Left cardiac atrium (tissue), 4 donors: ENCODE data around the gene DPYSL4. TPM values are rescaled to one million over a fixed set of nuclear protein-coding genes. Genes with fewer than 3 reads are reported as not detected.

Experiments
- ATAC-seq, 2 donors: fragments of 200-7000 bp; cut with Tn5 transposase; one replicate each; pipeline ENCODE4 v1.9.1; 2020; ENCODE audit warnings: mild to moderate bottlenecking in 2 of 2, moderate library complexity in 2 of 2
- DNase-seq: peaks from one replicate; pipeline ENCODE4 v3.0.0-alpha.2; 2020
- intact Hi-C, 2 donors: fragments of 100-400 bp; cut with DNase I; formaldehyde crosslinking; loops; one replicate each; pipeline versions ENCODE4 v1.14.1 to v1.15.1; 2022 to 2023
- total RNA-seq, 2 donors: library from RNA; stranded (reverse); fragmentation: NEBNext Ultra II Directional; extraction: Animal tissue kit (Norgen Biotek cat#: 25700); gene quantifications; one replicate each; pipeline ENCODE4 v1.2.1, GENCODE V29; 2021
- donor health status: DM: no; HTN: yes; CAD: no.
- donor health status: DM: no; HTN: yes; CAD: no; lungs with severe emphysema.
- donor health status: DM: yes; HTN: yes; CAD: no.
- donor health status: Dilated cardiomyopathy.

The DPYSL4 gene
- total RNA-seq, 2 donors from 2014 or later, result 1.4 to 9.9 TPM

GRCh38 chr10:132200344-132201110, 13.8 kb downstream of the DPYSL4 start:
- DNase-seq, result no peak
- no peak for ATAC-seq
- intact Hi-C loops, result no loop called here

- intact Hi-C loops, result no loop called here
- ATAC-seq, result no peak
- DNase-seq, result no peak
Observed at GRCh38 chr10:132201111-132201969, 14.6 kb downstream of the DPYSL4 start.

- ATAC-seq (no peak), DNase-seq (no peak)
- intact Hi-C loops, result no loop called here
Observed at GRCh38 chr10:132202070-132202970, 15.6 kb downstream of the DPYSL4 start.

- DNase-seq (peak; percentile 21), ATAC-seq (no peak)
- intact Hi-C loops, result no loop called here
Observed at GRCh38 chr10:132203256-132204077, 16.7 kb downstream of the DPYSL4 start.

GRCh38 chr10:132204078-132204780, 17.5 kb downstream of the DPYSL4 start:
- DNase-seq, result peak; percentile 12
- ATAC-seq, result no peak
- intact Hi-C loops, result no loop called here

GRCh38 chr10:132204781-132205473, 18.2 kb downstream of the DPYSL4 start:
- DNase-seq (peak; percentile 11), ATAC-seq (no peak)
- intact Hi-C loops, result no loop called here

- DNase-seq (peak; percentile 10), ATAC-seq (no peak)
- intact Hi-C loops, result no loop called here
Observed at GRCh38 chr10:132205650-132206376, 19.1 kb downstream of the DPYSL4 start.

- intact Hi-C loops, result no loop called here
- peak; percentile 19 for DNase-seq
Observed at GRCh38 chr10:132206377-132206745, 19.6 kb downstream of the DPYSL4 start.

GRCh38 chr10:132206806-132207535, 20.2 kb downstream of the DPYSL4 start:
- DNase-seq (peak; percentile 15), ATAC-seq (no peak)
- intact Hi-C loops, result no loop called here

More at GRCh38 chr10:132206377-132206745, 19.6 kb downstream of the DPYSL4 start:
- no peak for ATAC-seq

GRCh38 chr10:132207536-132208461, 21.1 kb downstream of the DPYSL4 start:
- DNase-seq (peak; percentile 21), ATAC-seq (no peak)
- intact Hi-C loops, result no loop called here

- ATAC-seq, result peak; percentile 30 to 38
- peak; percentile 26 for DNase-seq
- intact Hi-C loops, result no loop called here
Observed at GRCh38 chr10:132208462-132209050, 21.8 kb downstream of the DPYSL4 start.

GRCh38 chr10:132209130-132209529, 22.4 kb downstream of the DPYSL4 start:
- intact Hi-C loops, result no loop called here
- DNase-seq (peak; percentile 15), ATAC-seq (peak in 1 of 2 donors; percentile 26)

- intact Hi-C loops, result no loop called here
- peak; percentile 14 for DNase-seq
- ATAC-seq, result no peak
Observed at GRCh38 chr10:132209978-132210530, 23.3 kb downstream of the DPYSL4 start.

- intact Hi-C loops, result no loop called here
- ATAC-seq (no peak), DNase-seq (peak; percentile 13)
Observed at GRCh38 chr10:132210766-132211165, 24.0 kb downstream of the DPYSL4 start.
